Measurements from ENCODE around the gene CDC42EP2. TPM values are rescaled to one million over a fixed set of nuclear protein-coding genes. Genes with fewer than 3 reads are reported as not detected.

CDC42EP2 gene
- total and polyA plus RNA-seq, 8 donors = 2.4 to 7.9 (median 3.9) TPM

DNA sequence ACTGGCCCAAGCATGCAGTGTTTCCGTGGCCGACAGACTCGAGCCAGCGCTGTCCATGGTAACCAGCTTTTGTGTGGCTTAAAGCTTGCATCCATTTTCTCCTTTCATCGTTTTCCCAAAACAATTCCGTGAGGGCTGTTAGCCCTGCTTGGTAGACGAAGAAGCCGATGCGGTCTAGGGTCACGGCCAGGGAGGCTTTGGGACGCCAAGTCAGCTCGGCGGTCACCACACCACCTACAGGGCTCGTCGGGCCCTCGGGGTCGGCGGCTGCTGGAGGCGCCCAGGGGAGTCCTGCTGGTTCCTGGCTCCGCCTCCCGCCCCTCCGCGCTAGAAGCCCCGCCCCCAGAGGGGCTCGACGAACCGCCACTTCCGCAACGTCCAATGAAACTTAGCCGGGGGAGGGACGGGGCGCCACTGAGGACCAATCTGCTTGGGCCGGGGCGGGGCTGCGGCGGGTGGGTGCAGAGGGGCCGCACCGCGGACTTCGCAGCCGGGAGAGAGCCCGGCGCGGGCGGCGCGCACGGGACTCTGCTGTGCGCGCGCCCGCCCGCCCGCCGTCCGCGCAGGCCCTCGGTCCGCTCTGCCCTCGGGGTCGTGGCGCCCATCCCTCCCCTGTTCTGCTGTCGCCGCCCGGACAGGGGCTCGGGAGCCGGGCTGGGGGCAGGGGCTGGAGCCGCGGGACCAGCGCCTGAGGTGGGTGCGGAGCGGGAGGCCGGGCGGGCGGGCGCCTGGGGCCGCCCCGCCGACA is 39.8 kb downstream of the CDC42EP2 start, which contains the start of gene TIGD3:
Gene TIGD3 (plus strand): TSS at position 487 of the 748 bp plus-strand sequence. CDS start 1,058 bp downstream, outside the sequence.
- H3K27me3 ChIP-seq = no peaks in the 10 kb centered on the region
- H3K4me1 ChIP-seq = peaks cover 0 to 8% (median 5%) of the 10 kb centered on the region in 3 donors
- intact Hi-C loops (cut with DNase I) = loop anchor here in 1 of 3 donors (5.0 to 10.0 kb wide), 2 partner anchors 110 to 163 kb away; no protein-coding TSS in a partner anchor
- peak; percentile 94 to 96 (median 96) for ATAC-seq
- TF ChIP-seq, protein P1, sequence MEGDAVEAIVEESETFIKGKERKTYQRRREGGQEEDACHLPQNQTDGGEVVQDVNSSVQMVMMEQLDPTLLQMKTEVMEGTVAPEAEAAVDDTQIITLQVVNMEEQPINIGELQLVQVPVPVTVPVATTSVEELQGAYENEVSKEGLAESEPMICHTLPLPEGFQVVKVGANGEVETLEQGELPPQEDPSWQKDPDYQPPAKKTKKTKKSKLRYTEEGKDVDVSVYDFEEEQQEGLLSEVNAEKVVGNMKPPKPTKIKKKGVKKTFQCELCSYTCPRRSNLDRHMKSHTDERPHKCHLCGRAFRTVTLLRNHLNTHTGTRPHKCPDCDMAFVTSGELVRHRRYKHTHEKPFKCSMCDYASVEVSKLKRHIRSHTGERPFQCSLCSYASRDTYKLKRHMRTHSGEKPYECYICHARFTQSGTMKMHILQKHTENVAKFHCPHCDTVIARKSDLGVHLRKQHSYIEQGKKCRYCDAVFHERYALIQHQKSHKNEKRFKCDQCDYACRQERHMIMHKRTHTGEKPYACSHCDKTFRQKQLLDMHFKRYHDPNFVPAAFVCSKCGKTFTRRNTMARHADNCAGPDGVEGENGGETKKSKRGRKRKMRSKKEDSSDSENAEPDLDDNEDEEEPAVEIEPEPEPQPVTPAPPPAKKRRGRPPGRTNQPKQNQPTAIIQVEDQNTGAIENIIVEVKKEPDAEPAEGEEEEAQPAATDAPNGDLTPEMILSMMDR (IDR thresholded peaks at IDR 0.05) = no peak
- H3K27ac ChIP-seq = peak within 1 kb of the TSS in 3 of 4 donors; percentile 23 to 56 (median 29)
- no peaks in the 10 kb centered on the region for H3K9me3 ChIP-seq
- H3K36me3 ChIP-seq = peaks cover 0 to 21% (median 18%) of the 10 kb centered on the region in 3 donors
- DNase-seq = peak; percentile 97 to 99 (median 98)
- no peak for FAIRE-seq
- peak within 1 kb of the TSS; percentile 52 to 88 (median 70) for H3K4me3 ChIP-seq
- 0 to 1% methylated on average over 42 to 79 of the region's 79 CpGs for WGBS, 2 donors

DNA sequence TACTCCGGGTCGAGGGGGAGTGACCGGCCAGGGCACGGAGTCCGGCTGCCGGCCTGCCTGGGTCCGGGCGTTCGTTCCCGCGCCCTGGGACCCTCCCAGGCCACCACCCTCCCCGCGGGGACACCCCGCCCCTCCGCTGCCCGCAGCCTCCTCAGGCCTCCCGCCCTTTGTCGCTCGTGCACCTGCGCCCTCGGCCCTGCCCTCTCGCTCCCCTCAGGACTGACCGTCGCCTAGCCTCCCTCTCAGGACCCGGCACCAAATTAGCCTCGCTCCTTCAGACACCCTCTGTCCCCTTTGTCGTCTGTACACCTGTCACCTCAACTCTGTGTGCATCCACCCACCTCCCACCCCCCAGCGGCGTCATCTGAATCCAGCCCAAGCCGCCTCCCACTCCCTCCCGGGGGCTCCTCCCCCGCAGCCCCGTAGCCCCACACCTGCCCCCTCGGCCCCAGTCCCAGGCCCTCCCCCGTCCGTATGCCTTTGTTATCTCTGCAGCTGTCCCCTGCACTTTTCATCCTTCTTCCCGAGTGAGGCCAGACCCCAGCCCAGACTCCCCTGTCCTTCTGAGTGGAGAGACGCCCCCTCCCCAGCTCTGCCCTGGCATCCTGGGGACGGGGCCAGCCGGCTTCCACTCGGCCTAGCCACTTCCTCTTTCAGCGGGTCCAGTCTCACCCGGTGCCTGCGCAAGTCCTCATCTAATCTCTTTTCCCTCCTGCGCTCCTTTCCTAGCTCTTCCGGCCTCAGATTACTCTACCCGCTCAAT is 40.5 kb downstream of the CDC42EP2 start:
- intact Hi-C loops (cut with DNase I) = loop anchor here in 1 of 3 donors (5.0 to 10.0 kb wide), 2 partner anchors 110 to 162 kb away; no protein-coding TSS in a partner anchor
- H3K36me3 ChIP-seq = peaks cover 0 to 18% (median 15%) of the 10 kb centered on the region in 3 donors
- peak overlapping the region; percentile 52 to 88 (median 70) for H3K4me3 ChIP-seq
- ATAC-seq (peak; percentile 22 to 32 (median 24)), DNase-seq (peak in 4 of 6 donors; percentile 55 to 81 (median 68)), FAIRE-seq (no peak)
- TF ChIP-seq, protein P1 (IDR thresholded peaks at IDR 0.05) = no peak
- peaks cover 0 to 8% (median 5%) of the 10 kb centered on the region in 3 donors for H3K4me1 ChIP-seq
- H3K27ac ChIP-seq = no peak overlapping the region
- no peaks in the 10 kb centered on the region for H3K27me3 ChIP-seq
- 4% methylated on average over 40 to 47 of the region's 47 CpGs for WGBS, 2 donors
- no peaks in the 10 kb centered on the region for H3K9me3 ChIP-seq

DNA sequence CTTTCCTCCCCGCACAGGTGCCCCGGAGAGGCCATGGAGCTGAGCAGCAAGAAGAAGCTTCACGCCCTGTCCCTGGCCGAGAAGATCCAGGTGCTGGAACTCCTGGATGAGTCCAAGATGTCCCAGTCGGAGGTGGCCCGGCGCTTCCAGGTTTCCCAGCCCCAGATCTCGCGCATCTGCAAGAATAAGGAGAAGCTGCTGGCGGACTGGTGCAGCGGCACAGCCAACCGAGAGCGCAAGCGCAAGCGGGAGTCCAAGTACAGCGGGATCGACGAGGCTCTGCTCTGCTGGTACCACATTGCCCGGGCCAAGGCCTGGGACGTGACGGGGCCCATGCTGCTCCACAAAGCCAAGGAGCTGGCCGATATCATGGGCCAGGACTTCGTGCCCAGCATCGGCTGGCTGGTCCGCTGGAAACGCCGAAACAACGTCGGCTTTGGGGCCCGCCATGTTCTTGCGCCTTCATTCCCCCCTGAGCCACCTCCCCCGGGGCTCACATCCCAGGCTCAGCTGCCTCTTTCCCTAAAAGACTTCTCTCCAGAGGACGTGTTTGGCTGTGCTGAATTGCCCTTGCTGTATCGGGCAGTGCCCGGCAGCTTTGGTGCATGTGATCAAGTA is 41.2 kb downstream of the CDC42EP2 start:
- ATAC-seq (no peak), DNase-seq (peak in 1 of 6 donors; percentile 79), FAIRE-seq (no peak)
- no peak overlapping the region for H3K27ac ChIP-seq
- WGBS, 2 donors = 48 to 67% methylated on average over 34 to 35 of the region's 35 CpGs
- peaks cover 0 to 8% (median 5%) of the 10 kb centered on the region in 3 donors for H3K4me1 ChIP-seq
- intact Hi-C loops (cut with DNase I) = loop anchor here in 1 of 3 donors (5.0 to 10.0 kb wide), 2 partner anchors 109 to 161 kb away; no protein-coding TSS in a partner anchor
- H3K4me3 ChIP-seq = peak overlapping the region in 2 of 4 donors; percentile 56 to 88
- no peaks in the 10 kb centered on the region for H3K9me3 ChIP-seq
- peaks cover 0 to 14% (median 12%) of the 10 kb centered on the region in 3 donors for H3K36me3 ChIP-seq
- no peaks in the 10 kb centered on the region for H3K27me3 ChIP-seq
- TF ChIP-seq, protein P1 (IDR thresholded peaks at IDR 0.05) = no peak

DNA sequence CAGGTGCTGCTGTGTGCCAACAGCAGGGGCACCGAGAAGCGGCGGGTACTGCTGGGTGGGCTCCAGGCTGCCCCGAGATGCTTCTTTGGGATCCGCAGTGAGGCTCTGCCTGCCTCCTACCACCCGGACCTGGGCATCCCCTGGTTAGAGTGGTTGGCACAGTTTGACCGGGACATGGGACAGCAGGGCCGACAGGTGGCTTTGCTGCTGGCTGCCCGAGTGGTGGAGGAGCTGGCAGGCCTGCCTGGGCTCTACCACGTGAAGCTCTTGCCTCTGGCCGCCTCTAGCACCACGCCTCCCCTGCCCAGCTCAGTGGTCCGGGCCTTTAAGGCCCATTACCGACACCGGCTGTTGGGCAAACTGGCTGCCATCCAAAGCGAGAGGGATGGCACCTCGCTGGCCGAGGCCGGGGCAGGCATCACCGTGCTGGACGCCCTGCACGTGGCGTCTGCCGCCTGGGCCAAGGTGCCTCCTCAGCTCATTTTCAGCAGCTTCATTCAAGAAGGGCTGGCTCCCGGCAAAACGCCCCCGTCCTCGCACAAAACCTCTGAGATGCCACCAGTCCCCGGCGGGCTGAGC is 41.8 kb downstream of the CDC42EP2 start:
- TF ChIP-seq, protein P1 (IDR thresholded peaks at IDR 0.05) = no peak
- ATAC-seq (no peak), DNase-seq (peak in 1 of 6 donors; percentile 81), FAIRE-seq (no peak)
- Histone ChIP-seq H3K27me3 (no peaks in the 10 kb centered on the region), H3K36me3 (peaks cover 0 to 8% (median 6%) of the 10 kb centered on the region in 3 donors), H3K27ac (no peak overlapping the region), H3K9me3 (no peaks in the 10 kb centered on the region), H3K4me3 (no peak overlapping the region), H3K4me1 (peaks cover 0 to 8% (median 5%) of the 10 kb centered on the region in 3 donors)
- intact Hi-C loops (cut with DNase I) = loop anchor here in 1 of 3 donors (5.0 to 10.0 kb wide), 2 partner anchors 108 to 161 kb away; no protein-coding TSS in a partner anchor
- WGBS, 2 donors = 88 to 93% methylated on average over 30 of the region's 30 CpGs
